NCI-H2081 treated with DMSO at 0.1 percent for 48 hours (cell line): ENCODE results near the gene C4B.
"Not testable (repeated sequence)": the region's sequence is repeated elsewhere in the genome, so short reads cannot be mapped to it uniquely, and the experiment has no call there.

Source experiments
- DNase-seq: peaks from one replicate; lab custom pipeline; 2025; lab: John Stamatoyannopoulos, UW

The C4B gene

DNA sequence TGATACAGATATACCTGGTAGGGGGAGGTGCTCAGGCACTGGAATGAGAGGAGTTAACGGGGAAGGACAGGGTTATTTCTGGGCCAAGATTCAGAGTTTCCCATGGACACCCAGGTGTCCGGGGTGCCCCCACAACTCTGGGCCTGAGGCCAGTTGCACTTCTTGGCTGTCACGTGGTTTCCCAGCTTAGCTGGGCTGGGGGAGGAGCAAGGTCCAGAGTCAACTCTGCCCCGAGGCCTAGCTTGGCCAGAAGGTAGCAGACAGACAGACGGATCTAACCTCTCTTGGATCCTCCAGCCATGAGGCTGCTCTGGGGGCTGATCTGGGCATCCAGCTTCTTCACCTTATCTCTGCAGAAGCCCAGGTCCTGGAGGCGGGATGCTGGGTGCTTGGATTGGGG is at the start of gene C4B:
TSS of gene C4B (plus strand) at position 249 of the 400 bp plus-strand sequence. CDS start at position 300, 51 bp downstream.
- not testable (repeated sequence) for DNase-seq

- no peak for DNase-seq
Observed at GRCh38 chr6:31965700-31966099, 48.9 kb upstream of the C4B start.

- no peak for DNase-seq
Observed at GRCh38 chr6:31966506-31966905, 48.1 kb upstream of the C4B start.

GRCh38 chr6:31966997-31967925 is 47.3 kb upstream of the C4B start:
- no peak for DNase-seq

- no peak for DNase-seq
Observed at GRCh38 chr6:31967926-31968320, 46.7 kb upstream of the C4B start.

- no peak for DNase-seq
Observed at GRCh38 chr6:31968326-31968725, 46.3 kb upstream of the C4B start.

- DNase-seq = no peak
Observed at GRCh38 chr6:31968791-31969711, 45.5 kb upstream of the C4B start.

- DNase-seq = no peak
Observed at GRCh38 chr6:31969712-31970603, 44.6 kb upstream of the C4B start.

DNA sequence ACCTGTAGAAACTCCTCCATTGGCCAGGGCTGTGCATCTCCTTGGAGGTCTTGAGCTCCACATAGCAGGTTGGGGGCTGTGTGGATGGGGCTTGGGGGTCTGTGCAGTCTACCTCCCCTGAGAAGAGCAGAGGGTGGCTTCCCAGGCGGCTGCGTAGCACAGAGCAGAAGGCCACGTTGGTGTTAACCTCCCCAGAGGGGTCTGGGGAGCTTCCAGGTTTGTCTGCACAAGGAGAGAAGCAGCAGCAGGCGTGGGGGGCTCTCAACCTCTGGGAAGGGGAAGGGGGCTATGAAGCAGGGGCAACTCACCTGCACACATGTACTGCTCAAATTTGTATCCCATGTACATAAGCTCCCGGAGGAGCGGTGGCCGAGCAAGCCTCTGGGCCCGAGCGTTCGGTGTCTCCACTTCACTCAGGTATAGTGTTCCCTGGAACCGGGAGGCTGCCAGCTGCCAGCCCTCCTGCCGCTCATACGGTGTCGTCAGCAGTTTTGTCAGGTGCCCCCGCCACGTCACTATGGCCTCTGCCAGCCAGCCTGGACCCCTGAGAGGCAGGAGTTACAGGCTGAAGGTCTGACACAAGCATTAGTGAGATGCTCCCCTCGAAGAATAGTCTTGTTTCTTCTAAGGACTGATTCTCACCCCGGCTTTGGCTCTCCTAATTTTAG is 43.9 kb upstream of the C4B start:
- peak; percentile 2 for DNase-seq

DNA sequence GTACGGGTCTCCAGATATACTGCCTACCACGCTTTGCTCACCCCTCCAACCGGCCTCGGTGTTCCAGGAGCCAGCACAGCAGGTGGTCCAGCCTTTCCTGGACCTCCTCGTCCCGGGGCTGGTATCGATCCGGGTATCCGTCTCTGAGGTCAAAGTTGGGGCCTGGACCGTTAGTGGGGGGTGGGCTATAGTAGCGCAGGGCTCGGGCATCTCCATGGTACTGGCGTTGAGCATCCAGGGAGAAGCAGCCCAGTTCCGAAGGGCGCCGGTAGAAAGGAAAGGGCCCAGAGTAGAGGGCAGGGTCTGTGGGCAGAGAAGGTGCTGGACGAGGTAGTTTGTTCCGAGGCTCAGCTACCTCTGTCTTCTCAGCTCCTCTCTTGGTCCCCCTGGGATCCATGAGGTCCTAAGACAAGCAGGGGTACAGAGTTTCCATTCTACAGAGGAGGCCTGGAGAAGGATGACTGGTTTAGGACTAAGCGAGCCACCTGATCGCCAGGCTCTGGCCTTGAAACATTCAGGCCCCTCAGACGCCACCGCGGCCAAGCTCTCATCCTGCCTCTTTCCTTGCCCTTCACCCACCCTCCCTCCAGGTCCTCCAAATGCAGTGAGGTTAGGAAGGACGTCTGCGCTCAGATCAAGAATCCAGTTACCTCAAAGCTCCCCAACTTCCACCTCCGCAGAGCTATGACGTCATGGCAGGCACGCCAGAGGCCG is 43.2 kb upstream of the C4B start:
- DNase-seq = no peak

DNA sequence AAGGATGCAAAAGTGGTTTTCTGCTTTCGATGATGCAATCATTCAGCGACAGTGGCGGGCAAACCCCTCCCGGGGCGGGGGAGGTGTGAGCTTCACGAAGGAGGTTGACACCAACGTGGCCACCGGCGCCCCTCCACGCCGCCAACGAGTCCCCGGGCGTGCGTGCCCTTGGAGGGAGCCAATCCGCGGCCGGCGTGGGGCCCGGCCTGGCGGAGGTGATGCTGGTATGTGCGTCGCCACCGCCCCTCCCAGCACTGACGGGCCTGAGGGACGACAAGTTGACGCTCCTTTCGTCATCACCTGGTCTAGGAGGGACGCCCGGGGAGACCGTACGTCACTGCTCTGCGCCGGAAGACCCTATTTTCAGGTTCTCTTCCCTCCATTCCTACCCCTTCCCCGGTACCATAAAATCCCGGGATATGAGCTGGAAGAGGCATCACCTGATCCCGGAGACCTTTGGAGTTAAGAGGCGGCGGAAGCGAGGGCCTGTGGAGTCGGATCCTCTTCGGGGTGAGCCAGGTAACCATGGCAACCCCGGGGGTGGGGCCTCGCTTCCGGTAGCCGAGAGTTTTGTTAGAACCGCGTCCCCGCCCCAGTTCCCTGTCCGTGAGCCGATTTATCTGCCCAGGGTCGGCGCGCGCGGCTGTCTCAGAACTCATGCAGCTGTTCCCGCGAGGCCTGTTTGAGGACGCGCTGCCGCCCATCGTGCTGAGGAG is 42.4 kb upstream of the C4B start, which contains the start of gene DXO:
TSS of gene DXO (minus strand) at position 146 of the 716 bp plus-strand sequence. CDS start 463 bp downstream, outside the sequence.
- DNase-seq = peak; percentile 89

- no peak for DNase-seq
Observed at GRCh38 chr6:31972709-31973350, 41.8 kb upstream of the C4B start.

DNA sequence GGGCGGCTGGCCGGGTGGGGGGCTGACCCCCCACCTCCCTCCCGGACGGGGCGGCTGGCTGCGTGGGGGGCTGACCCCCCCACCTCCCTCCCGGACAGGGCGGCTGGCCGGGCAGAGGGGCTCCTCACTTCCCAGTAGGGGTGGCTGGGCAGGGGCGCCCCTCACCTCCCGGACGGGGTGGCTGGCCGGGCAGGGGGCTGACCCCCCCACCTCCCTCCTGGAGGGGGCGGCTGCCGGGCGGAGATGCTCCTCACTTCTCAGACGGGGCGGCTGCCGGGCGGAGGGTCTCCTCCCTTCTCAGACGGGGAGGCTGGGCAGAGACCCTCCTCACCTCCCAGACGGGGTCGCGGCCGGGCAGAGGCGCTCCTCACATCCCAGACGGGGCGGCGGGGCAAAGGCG is 38.5 kb upstream of the C4B start:
- not testable (repeated sequence) for DNase-seq

- DNase-seq = no peak
Observed at GRCh38 chr6:31977816-31978431, 36.7 kb upstream of the C4B start.

GRCh38 chr6:31978831-31979230 is 35.8 kb upstream of the C4B start:
- no peak for DNase-seq

DNA sequence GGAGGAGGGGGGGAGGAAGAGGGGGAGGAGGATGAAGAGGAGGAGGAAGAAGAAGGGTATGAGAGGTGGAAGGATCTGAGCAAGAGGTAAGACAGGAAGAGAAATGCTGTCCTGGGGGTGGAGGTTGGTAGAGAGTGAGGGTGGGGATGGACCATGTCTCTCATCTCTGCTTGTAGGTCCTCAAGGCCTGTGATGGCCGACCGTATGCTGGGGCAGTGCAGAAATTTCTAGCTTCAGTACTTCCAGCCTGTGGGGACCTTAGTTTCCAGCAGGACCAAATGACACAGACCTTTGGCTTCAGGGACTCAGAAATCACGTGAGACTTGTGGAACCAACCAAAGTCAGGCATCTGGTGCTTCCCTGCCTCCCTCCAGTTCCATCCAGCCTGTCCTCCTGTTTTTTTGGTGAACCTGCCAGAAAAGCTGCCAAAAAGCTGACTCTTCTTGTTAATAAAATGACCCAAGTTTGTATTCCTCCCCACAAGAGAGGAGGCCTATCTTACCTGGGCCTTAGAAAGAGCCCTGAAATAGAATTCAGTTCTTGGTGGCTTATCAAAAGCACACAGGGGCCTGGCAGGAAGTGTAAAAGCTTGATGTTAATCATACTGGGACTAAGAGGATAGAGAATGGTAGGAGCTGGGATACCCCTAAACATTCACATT is 35.2 kb upstream of the C4B start:
- no peak for DNase-seq

DNA sequence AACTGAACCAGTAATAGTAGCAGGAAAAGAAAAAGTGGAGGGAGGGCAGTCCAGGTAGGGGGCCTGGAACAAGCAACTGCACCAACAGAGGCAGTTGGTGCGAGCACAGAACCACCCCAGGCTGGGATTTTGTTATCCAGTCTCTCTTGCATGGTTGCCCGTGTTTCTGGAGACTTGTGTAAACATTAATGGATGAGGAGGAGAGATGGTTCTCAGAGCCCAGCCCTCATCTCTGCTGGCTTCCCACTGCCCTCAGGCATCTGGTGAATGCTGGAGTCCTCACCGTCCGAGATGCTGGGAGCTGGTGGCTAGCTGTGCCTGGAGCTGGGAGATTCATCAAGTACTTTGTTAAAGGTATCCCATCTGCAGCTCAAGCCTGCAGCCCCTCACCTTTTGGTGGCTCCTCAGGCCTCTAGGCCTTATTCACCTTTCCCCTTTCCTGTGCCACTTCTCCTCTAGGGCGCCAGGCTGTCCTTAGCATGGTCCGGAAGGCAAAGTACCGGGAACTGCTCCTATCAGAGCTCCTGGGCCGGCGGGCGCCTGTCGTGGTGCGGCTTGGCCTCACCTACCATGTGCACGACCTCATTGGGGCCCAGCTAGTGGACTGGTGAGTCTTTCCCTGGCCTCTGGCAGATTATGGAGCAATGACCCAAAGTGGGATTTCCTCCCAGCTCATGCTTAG is 34.3 kb upstream of the C4B start:
- DNase-seq = not testable (repeated sequence)
